ENCODE measurements around the gene DUSP10.

The DUSP10 gene

DNA sequence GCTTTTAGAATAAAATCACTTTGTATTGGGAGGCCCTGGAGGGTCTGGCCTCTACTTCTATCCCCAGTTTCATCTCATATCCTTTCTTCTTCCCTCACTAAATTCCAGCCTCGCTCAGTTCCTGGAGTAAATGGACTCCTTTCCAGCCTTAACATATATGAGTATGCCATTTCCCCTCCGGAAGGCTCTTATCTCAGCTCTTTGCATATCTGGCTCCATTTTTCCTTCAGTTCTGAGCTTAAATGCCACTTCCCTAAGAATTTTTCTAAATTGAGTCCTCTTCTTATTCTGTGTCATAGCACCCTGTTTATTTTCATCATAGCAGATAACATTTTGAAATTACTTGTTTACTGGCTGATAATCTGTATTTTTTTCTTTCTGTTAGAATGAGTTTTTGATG lies 20.2 kb upstream of the DUSP10 start:
- no peak for DNase-seq

DNA sequence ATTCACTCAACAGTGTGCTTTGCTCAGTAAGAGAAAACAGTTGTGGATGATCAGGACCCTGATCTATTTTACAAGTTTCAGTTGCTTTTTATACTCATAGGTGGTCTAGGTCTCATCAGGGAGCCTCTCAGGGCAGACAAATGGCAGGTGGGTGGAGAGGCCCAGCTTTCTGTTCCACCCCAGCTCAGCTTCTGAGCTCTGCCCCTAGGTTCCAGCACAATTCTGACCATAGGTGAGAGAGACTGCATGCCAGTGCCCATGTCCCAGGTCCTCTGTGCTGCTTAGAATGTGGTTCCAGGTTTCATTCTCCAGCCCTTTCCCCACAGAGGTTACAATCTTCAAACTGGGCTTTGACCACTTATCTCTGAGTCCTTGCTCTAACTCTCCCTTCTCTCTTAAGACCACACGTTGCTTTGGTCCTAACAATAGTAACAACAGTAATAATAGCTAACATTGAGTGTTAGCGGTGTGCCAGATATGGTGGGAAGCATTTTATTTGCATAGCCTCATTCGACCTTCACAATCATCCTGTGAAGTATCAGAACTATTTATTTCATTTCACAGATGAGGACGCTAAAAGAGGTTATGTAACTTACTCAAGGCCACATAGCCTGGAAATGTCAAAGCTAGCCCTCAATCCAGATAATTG lies 19.6 kb upstream of the DUSP10 start:
- DNase-seq = no peak

DNA sequence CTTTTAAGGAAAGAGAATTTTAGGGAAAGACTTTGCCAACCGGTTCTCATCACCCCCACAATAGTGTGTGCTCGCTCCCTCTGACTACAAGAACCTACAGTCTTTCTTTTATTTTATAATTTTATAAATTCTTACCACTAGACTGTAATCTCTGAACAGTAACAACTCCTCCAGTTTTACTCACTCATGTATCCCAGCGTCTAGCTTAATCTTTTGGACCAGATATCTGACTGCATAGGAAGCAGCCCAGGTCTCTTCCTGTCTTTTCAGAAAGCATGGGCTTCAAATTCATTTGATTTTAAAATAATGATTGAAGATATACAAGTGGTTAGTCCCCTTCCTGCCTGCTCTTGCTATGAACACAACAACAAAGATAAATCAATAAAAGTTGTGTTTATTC lies 19.0 kb upstream of the DUSP10 start:
- no peak for DNase-seq

DNA sequence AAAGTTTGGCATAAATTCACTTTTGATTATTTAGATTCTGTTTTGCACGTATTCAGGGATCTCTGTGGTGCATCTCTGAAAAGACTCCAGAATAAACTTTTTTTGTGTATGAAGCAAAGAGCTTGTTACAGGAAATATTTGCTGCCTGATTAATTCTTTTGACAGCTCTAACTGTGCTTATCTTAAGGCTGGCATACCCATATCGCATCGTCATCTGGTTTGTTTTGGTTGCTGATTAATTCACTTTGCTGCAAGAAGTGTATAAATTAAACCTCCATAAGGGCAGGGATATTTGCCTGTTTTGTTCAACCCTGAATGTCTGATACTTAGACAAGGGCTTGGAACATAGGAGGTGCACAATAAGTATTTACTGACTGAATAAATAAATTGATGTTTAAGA lies 17.5 kb upstream of the DUSP10 start:
- no peak for DNase-seq

DNA sequence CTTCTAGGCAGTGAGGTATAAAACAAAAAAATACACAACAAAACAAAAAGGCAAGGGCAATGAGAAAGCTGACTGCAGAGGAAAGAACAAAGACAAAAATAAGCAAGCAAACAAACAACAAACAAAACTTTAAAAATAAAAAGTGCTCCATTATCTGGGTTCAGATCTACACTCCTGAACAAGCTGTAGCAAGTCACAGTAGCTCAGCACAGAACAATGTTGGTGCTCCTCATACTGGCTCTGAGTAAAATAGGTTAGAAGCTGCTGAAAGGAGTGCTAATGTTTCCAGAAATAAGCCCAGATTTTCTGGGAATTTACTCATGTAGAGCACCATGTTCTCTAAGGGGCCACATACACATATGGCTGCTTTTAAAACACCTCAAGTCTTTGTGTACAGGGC lies 16.6 kb upstream of the DUSP10 start:
- DNase-seq = no peak

DNA sequence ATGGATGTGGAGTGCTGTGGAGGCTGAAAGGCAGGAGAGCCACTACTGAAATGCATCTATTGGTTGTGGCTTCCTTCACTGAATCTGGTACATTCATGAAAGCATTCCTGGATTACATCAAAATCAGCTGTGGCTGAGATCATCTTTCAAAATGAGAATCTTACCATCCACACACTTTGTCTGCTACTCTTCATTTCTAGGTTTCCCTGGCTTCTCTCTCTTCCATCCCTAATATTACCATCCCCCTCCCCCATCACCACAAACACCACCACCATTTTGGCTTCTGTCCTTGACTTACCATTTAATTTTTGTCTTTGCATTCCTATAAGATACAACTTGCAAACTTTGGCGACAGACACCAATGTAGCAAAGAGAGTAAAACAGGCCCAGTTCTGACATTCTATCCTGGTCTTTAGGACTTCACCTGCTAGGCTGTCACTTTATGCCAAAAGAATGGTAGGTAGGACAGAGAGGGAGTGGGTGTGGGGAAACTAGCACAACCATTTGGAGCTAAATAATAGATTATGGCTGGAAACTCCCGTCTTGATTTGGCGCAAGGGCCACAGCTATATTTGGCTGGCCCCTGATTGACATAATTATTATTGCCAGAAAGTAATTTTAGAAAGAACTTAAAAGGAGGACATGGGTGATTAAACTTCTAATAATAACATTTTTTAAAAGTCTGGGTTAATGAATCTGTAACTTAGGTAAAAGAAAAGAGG lies 15.1 kb upstream of the DUSP10 start:
- no peak for DNase-seq

DNA sequence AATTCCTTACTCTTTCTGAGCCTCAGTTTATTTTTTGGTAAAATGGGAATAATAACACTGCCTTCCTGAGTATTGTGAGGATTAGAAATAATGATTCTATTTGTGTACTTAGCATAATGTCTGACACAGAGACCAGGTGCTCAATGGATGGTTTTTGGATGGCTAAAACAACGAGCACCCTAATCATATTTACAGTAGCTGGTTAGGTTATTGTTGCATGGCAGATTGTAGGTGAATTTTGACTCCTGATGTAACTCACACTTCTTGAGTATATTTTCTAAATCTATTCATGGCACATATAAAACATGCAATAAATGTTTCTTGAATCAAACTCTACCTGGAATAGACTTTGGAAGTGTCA lies 11.9 kb upstream of the DUSP10 start:
- DNase-seq = no peak

DNA sequence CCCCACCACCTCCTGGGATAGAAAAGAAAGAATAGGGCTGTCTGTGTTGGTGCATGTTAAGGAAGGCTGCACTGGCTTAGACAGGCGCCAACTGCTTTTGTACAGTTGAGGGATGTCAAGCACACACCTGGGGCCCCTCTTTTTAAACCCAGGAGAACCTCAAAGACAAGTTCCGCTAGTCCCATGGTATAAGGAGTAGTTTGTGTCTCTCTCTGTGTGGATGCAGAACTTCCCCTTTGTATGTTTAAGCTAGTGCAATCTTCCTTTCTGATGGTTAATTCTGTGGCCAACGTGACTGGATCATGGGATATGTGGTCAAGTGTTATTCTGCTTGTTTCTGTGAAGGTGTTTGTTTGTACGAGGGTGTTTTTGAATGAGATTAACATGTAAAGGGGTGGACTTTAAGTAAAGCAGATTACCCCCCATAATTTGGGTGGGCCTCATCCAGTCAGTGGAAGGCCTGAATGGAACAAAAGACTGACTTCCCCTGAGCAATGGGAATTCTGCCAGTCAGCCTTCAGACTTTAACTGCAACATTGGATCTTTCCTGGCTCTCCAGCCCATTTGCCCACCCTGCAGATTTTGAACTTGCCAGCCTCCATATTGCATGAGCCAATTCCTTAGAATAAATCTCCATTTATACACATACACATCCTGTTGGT lies 9.5 kb upstream of the DUSP10 start:
- DNase-seq = no peak

DNA sequence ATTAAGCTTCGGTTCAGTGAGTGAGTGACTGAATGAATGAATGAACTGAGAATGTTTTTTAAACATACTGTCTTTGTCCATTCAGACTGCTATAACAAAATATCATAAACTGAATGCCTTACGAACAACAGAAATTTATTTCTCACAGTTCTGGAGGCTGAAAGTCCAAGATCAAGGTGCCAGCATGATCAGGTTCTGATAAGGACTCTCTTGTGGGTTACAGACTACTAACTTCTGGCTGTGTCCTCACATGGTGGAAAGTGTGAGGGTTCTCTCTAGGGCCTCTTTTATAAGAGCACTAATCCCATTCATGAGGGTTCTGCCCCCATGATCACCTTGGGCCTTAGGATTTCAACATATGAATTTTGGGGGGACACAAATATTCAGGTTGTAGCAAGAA lies 7.1 kb upstream of the DUSP10 start:
- no peak for DNase-seq

DNA sequence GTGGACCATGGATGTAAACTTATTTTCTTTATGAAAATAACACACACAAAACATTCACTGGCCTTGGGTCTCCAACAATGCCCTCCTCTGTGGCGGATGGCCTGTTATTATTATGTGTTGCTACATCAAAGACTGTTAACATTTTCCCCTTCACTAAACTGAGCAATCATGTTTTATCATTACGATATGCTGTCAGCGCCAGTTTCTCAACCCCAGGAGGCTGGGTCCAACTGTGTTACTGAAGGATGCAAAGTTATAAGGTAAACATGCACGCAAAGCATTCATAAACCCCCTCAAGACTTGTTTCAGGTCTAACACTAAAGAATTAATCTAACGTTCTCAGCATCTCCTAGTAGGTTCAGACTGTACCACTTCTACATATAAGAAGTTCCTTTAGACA lies 6.0 kb upstream of the DUSP10 start:
- DNase-seq = no peak

DNA sequence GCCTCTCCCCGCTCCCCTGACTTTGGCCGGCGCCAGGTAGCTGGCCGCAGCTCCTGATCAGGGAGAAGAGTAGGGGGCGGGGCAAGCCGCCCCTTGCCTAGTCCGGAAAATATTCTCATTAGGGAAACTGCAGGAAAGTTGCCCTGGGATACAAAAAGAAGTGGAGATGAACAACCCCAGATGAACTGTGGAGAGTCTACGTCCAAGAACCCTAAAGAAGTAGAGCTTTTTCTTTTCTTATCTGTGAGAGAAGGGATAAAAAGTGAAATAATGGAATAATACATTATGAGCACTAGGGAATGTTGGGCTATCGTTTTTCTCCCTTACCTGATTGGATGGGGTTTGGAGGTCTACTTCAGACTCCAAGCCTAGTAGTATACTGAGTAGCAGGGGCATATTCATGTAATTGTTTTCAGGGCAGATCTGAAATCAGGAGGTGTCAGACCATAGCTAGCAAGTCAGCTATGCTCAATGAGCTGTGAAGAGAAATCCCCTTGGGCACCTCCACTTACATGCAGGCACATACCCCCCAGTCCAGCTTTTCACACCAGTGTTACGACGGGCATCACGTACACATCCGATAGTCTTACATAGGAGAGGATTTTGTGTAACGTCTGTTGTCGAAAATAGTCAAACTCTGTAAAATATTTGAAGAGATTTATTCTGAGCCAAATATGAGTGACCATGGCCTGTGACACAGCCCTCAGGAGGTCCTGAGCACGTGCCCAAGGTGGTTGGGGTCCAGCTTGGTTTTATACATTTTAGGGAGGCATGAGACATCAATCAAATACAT lies 1.7 kb upstream of the DUSP10 start:
- no peak for DNase-seq

DNA sequence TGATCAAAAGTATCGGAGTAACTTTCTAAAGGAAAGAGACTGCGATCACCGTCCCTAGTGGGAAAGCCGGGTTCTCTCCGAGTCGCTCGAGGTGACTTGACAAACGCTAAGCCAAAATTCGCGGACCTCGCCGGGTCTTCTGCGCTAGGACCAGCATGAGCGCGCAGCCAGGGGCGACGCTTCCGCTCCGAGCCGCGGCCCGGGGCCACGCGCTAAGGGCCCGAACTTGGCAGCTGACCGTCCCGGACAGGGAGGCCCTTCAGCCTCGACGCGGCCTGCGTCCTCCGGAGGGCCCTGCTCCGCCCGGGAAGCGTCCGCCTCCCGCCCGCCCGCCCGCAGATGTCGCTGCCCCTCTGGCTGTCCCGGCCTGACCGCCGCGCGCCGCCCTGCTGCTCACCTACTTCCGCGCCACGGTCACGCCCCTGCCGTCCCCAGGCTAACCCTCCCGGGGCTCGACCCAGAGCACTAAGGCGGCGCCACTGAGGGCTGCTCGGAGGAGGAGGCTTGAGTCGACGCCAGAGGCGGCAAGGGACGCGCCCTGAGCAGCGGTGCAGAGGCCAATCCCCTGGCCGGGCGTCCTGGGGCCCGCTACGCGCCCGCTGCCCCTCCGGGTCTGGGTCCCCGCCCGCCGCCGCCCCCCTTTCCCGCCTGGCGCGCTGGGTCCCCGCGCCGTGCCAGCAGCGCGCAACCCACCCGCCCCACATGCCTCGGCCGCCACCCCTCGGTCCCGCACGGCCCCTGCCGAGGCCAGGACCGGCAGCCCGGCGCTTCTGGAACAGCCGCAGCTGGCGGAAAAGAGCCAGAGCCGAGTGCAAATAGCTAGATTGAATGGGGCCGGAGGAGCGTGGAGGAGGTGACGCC lies 896 bp upstream of the DUSP10 start:
- peak; percentile 73 for DNase-seq

DNA sequence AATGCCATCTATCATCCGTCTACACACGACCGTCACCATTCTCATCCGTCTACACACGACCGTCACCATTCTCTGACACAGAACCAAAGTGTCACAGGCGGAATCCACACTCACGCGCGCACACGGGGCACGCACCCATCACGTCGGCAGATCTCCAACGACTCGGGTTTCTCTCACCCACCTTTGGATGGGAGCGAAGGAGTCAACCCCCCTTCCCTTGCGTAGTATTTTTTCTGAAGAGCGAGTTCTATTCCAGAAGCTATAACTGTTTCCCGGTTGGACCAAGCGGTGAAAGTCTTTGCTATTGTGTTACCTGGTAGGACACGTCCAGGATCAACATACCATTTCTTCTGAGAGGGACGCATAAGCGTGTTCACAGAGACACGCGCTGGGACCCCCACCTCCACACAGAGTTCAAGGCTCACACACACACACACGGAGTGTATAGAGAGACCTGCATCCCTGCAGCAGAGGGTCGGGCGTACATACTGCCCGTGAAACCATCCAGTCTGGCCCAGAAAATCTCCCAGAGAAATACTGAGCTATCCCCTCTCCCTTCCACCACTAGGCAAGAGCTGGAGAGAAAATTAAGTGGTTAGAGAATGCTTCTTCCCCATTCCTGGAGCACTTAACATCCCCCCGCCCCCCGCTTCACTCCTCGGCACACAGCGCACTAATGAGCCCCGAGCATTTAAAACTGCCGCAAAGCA lies 741 bp downstream of the DUSP10 start:
- DNase-seq = peak; percentile 25

DNA sequence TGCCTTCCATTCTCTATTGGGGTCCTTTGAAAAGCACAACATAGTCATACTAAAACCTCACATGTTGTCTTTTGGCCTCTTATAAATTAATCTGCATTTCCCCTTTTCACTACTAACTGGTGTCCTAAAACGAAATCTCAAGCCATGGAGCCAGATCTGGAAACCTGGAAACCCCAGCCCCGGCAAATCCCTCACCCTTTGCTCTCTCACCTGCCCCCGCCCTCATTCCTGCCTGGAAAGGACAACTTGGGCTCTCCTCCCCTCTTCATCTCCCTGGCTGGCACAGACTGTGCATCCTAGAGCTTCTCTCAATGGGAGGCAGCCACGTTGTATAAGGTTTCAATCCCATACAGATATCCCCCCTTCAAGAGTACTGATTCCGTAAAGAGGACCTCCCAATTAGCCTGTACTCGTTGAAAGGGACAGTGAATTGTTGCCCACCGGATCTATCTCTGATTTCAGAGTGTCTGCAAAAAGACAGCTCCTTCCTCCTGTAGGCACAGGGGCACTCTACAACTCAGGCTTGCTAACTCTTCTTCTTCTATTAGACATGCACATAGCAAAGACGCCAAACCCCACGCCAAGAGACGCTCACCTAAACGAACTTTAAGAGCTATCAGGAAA lies 1.4 kb downstream of the DUSP10 start:
- no peak for DNase-seq

DNA sequence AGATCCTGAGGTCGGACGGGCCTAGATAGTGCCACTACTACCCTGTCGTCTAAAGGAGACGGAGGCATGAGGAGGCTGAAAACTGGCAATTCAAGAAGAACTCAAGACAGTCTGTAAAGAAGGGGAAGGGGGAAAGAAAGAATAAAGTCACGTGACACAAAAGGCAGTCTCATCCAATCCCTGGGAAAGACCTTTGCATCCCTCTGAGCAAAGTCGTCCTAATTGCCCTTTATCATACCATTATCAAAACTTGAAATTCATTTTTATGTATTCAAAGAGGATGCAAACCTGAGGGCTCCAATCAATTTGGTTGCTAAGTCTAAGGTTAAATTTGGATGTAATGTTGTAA lies 2.2 kb downstream of the DUSP10 start:
- no peak for DNase-seq

DNA sequence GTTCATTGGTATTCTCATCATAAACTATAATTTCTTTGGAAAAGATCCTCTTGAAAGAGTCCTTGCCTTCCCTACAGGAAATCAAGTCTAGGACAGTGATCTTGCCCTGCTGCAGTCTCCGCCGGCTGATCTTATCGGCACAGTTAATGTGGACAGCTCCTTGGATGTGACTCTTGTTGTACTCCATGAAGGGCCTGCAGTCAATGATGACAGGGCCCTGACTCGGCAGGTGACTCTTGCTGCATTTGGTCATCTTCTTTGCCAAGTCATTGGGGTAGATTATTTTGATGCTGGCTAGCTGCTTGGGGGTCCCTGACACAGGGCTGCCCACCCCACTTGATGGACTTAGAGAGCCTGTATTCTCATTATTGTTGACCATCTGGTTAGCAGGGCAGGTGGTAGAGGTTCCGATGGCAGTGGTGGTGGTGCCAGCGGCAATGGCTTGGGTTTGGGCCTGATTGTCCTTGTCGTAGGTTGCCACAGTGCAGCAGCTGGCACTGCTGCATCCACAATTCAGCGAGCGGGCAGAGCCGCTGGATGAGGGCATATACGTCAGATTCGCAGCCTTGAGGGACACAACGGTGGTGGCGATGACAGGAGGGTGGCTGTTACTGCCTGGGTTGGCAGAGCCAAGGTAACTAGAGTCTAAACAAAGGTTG lies 2.7 kb downstream of the DUSP10 start:
- DNase-seq = no peak

DNA sequence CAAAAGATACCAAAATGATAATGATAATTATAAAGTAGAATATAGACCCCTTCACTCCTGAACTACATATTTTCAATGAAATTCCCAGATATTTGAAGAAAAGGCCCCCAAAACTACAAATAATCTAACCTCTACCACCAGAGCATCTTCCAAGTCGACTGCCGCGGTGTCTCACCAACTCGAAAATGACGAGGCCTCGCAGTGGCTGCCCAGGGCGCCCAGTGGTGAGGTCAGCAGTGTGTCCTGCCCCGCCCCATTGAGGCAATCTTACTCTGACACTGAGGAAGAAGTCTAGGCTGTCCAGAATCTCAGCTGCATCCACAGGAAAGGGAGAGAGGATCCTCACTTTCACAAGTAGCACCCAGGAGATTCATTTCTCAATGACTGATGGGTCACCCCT lies 5.2 kb downstream of the DUSP10 start:
- DNase-seq = no peak

DNA sequence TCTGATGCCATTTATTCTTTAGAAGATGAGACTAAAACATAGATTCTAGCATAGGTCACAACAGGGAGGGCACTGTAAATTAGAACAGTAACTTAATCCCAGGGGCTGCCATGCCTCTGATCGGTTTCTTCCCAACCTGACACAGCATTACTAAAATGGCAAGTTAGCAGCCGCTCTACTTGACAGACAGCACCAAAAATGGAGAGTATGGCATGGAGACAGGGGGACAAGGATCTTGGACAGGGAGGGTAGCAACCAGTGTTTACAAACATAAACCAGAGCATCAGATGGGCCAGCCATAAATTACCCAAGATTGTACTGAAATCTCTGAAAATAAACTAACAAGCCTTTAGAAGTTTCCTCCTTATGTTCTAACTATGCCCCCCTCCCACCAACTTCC lies 5.9 kb downstream of the DUSP10 start:
- no peak for DNase-seq

DNA sequence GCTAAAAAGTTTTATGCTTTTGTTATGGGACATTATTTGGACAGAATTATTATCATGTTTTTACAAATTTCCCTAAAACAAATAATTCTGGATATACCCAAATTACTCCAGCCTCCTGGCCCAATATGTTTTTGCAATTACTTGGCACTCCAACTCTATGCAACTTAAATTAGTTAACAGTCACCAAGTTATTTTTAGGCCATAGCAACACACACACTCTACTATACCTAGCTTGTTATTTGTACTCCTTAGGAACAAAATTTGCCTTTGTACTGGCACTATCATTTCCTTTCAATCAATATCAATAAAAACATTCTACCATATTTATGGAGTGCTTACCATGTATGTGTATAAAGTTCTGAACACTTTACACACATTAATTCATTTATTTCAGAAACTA lies 7.7 kb downstream of the DUSP10 start:
- DNase-seq = no peak

DNA sequence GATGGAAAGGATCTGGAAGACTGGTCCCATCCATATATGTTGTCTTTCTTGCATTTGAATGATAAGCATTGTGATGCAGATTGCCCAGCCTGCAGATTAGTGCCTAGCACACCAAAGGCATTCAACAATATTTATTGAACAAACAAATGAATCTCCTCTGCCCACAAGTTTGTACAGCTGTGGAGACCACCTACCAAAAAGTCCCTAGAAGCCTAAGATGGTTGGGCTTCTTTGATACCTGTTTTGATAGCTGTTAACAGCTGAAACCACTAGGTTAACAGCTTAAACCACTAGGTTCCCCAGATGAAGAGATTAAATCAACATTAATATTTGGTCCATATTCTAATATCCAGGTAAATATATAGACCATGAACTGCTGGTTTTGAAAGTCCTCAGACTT lies 9.8 kb downstream of the DUSP10 start:
- no peak for DNase-seq

DNA sequence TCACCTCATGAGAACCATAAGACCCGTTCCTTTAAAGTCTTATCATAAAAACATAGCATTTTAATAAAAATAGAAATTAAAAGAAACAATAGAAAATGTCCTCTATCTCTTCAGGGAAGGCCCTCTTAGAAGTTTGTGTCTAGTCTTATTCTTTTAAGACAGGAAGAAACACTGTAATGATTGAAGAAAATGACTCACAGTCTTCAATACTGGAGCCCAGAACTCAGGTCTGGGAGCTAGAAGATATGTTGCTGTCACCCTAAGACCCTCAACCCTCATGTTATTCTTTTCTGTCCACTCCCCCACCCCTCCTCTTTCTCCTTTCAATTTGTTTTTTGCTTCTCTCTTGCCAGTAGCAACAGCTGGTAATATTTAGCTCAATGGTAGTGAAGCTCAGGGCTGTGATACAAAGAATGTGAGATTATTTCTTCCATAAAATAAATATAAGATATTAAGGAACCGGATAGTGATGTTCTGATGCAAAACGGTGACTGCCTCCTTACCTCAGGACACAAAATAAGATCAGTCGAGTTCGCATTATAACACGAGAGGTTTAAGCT lies 12.0 kb downstream of the DUSP10 start:
- no peak for DNase-seq
